GM10248 (cell line): Measurements from ENCODE around the gene ZNF121.
A peak's percentile ranks its signal among the peaks of the same experiment; 100 is the strongest.

Experiments used
- CTCF ChIA-PET: fragments of 300-600 bp; sonication (Branson Sonifier 250); formaldehyde crosslinking; extraction: SDS; loops from one replicate; lab custom pipeline; 2021; ENCODE audit warnings: antibody characterized with exemption; lab: Yijun Ruan, JAX
- POLR2A ChIA-PET: fragments of 350-650 bp; sonication (Branson Sonifier 250); formaldehyde crosslinking; extraction: SDS; loops from one replicate; lab custom pipeline; 2020; ENCODE audit warnings: antibody characterized with exemption; lab: Yijun Ruan, JAX
- DNase-seq: peaks from one replicate; pipeline ENCODE4 v3.0.0; 2012; ENCODE audit errors: extremely low spot score
- TF ChIP-seq, protein P1 (sequence below): IDR thresholded peaks from 2 replicates; pipeline ENCODE4 v1.5.1; 2012; ENCODE audit warnings: mild to moderate bottlenecking, low read depth; ENCODE audit errors: extremely low read depth, missing control alignments, control extremely low read depth

ZNF121 gene

GRCh38 chr19:9538183-9539058 is 45.9 kb downstream of the ZNF121 start, which contains the start of gene ZNF426:
ZNF426 (minus strand) TSS chr19:9538645; CDS start chr19:9536232, 2,413 bp downstream.
- ChIA-PET POLR2A (no interaction called here), CTCF (no interaction called here)
- peak; percentile 88 for DNase-seq
- TF ChIP-seq, protein P1, sequence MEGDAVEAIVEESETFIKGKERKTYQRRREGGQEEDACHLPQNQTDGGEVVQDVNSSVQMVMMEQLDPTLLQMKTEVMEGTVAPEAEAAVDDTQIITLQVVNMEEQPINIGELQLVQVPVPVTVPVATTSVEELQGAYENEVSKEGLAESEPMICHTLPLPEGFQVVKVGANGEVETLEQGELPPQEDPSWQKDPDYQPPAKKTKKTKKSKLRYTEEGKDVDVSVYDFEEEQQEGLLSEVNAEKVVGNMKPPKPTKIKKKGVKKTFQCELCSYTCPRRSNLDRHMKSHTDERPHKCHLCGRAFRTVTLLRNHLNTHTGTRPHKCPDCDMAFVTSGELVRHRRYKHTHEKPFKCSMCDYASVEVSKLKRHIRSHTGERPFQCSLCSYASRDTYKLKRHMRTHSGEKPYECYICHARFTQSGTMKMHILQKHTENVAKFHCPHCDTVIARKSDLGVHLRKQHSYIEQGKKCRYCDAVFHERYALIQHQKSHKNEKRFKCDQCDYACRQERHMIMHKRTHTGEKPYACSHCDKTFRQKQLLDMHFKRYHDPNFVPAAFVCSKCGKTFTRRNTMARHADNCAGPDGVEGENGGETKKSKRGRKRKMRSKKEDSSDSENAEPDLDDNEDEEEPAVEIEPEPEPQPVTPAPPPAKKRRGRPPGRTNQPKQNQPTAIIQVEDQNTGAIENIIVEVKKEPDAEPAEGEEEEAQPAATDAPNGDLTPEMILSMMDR: no peak

- DNase-seq: no peak
- POLR2A ChIA-PET: no interaction called here
- TF ChIP-seq, protein P1: no peak
- CTCF ChIA-PET: no interaction called here
These were observed 48.4 kb downstream of the ZNF121 start for GRCh38 chr19:9535934-9536333.

- CTCF ChIA-PET: no interaction called here
- TF ChIP-seq, protein P1: no peak
These were observed 52.4 kb downstream of the ZNF121 start for GRCh38 chr19:9531933-9532332.

DNA sequence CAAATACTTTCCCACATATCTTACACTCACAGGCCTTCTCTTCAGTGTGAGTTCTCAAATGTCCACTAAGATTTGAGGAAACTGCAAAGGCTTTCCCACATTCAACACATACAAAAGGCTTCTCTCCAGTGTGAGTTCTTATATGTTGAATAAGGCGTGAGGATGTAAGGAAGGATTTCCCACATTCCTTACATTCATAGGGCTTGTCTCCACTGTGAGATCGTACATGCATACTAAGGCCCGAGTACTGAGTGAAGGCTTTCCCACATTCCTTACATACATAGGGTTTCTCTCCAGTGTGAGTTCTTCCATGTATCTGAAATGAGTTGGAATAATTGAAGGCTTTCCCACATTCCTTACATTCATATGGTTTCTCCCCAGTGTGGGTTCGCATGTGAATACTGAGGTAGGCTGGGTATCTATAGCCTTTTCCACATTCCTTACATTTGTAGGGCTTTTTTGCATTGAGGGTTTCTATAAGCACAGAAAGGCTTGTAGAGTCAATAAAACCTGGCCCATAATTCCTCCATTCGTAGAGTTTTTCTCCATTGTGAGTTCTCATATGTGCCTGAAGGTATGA is 55.5 kb downstream of the ZNF121 start:
- DNase-seq: no peak
- ChIA-PET POLR2A (no interaction called here), CTCF (no interaction called here)
- TF ChIP-seq, protein P1: no peak

More at GRCh38 chr19:9531933-9532332, 52.4 kb downstream of the ZNF121 start:
- DNase-seq: no peak
- POLR2A ChIA-PET: no interaction called here

DNA sequence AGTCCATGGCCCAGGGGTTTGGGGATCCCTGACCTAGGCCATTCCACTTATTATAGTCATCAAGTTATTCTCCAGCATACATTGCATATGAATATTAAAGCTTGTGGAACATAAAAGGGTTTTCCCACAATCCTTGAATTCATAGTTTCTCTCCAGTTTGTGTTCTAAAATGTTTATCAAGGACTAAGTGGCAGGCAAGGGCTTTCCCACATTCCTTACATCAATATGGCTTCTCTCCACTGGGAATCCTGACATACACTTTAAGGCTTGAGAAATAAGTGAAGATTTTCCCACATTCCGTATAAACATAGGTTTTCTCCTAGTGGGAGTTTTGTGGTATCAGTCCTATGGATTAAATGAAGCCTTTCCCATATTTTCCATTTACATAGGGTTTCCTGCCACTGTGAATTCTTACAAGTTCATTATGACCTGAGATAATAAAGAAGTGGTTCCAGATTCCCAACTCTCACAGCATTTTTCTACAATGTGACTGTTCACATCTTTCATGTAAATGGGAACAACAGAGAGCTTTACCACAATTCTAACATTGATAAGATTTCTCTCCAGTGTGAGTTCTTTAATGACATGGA is 60.3 kb downstream of the ZNF121 start:
- ChIA-PET CTCF (no interaction called here), POLR2A (no interaction called here)
- TF ChIP-seq, protein P1: no peak
- no peak for DNase-seq
